HG02840 (cell line): ENCODE data around the gene JADE2.
"Not testable (repeated sequence)": the region's sequence is repeated elsewhere in the genome, so short reads cannot be mapped to it uniquely, and the experiment has no call there.

Experiments used
- ATAC-seq: cut with Tn5 transposase; IDR thresholded peaks from one replicate; pipeline ENCODE4 v1.9.1; 2021; ENCODE audit warnings: mild to moderate bottlenecking, moderate library complexity, moderate number of reproducible peaks; ENCODE audit not compliant: unreplicated experiment, low FRiP score

The JADE2 gene

DNA sequence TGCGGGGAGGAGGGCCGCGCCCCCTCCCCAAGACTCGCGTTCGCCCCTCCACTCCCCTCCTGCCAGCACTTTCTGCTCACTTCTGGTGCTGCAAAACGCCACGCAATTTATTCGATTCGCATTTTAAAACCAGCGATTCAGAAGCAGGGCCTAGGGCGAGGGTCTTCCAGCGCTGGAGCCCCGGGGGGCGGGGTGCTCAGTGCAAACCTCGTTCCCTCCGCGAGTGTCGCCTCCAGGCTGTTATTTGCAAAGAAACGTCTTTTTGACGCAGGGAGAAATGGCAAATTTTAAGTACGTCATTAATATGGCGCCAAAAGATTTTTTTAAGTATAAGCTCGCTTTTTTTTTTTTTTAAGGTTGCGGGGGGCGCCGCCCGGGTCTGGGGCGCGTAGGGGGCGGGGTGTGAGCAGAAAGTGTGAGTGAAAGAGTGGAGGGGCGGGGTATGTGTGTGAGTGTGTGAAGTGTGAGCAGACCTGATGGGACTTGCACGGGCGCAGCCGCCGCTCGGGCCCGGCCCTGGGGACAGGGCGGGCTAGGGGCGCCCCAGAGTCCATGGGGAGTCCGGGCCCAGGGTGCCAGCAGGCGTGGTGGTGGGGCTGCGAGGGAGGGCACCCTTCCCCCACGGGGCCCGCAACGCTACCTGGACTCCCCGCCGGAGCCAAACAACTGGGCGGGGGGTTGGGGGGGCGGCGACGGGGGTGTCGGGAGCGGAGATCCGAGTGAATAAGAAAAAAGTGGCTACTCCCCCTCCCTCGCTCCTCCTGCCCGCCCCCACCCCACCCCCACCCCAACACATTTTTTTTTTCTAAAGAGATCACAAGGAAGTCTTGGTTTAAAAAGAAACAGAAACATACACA, at the start of gene JADE2:
Gene JADE2, plus strand, starts transcription at position 845 of the 857 bp plus-strand sequence. CDS start 10,188 bp downstream, outside the sequence.
- peak; percentile 32 for ATAC-seq

DNA sequence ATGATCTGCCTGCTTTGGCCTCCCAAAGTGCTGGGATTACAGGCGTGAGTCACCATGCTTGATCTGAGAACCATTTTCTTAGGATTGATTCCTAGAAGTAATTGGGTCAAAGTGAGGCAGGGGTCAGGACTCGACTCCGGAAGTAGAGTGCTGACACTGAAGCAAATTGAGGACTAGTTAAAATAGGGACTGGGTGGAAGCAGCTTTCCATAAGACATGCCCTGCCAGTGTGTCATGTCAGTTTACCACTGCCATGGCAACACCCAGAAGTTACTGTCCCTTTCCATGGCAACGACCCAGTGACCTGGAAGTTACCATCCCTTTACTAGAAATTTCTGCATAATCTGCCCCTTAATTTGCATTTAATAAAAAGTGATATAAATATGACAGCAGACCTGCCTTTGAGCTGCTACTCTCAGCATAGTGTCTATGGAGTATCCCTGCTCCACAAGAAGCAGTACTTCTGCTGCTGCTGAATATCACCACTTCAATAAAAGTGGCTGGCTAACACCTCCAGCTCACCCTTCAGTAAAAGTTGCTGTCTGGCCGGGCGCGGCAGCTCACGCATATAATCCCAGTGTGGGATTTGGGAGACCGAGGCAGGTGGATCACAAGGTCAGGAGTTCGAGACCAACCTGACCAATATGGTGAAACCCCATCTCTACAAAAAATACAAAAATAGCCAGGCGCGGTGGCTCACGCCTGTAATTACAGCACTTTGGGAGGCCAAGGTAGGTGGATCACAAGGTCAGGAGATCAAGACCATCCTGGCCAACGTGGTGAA, 47.8 kb upstream of the JADE2 start:
- no peak for ATAC-seq

DNA sequence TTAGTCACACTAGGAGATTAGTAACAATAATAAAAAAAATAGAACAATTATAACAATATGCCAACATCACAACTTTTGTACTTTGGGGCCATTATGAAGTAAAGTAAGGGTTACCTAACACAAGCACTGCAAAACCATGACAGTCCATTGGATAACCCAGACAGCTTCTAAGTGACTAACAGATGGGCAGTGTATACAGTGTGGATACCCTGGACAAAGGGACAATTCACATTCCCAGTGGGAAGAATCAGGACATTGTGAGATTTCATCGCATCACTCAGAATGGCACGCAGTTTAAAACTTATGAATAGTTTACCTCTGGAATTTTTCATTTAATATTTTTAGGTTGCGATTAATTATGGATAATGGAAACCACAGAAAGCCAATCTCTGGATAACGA, 45.6 kb upstream of the JADE2 start:
- no peak for ATAC-seq

DNA sequence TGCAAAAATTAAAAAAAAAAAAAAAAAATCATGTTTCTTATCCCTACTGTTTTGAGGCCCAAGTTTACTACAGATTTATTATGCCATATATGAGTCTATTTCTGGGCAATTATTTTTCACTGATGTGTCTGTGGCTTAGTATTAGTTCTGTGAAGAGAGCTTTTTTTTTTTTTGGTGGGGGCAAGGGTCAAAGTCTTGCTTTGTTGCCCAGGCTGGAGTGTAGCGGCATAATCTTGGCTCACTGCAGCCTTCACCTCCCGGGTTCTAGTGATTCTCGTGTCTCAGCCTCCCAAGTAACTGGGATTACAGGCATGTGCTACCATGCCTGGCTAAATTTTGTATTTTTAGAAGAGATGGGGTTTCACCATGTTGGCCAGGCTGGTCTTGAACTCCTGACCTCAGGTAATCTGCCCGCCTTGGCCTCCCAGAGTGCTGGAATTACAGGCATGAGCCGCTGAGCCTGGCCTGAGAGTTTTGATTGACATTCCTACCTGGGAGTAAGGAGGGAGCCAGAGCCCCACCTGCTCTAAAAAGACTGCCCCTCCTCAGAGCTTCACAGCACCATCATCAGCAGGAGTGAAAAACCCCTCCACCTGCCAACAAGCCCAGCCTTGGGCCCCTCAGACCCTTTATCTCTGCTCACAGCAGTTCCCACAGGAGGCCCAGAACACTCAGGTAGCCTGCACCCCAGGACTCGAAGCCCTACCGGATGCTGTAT, 36.1 kb upstream of the JADE2 start:
- no peak for ATAC-seq

DNA sequence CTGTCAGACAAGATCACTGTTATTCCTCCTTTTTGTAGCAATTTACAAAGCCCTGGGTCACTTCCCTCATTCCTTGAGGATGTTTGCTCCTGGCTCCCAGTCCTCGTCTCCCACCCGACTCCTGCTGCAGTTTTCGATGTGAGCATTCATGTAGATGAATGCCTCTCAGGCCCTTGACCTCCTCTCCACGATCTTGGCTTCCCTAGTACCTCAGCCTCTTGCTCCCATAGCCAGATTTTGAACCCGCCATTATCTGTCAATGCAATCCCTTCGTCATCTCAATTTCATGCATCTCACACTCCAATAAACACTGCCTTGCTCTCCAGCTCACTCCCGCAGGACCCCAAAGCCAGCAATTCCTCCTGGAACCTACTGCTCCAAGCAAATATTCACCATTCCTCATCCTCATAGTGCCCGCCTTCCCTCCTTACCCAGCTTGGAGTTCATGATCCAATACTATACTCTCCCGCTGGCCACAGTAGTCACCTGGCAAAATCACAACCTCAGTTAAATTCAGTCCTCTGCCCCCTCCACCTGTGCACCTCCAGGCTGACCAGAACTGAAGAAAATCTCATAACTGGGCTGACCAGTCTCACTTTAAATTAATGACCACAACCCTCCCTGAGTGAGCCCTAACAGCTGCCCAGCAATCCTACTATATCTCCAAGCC, 35.1 kb upstream of the JADE2 start:
- ATAC-seq = no peak

- ATAC-seq = no peak
These were observed 34.6 kb upstream of the JADE2 start for GRCh38 chr5:134490925-134491271.

GRCh38 chr5:134491841-134492442, 33.5 kb upstream of the JADE2 start:
- ATAC-seq = no peak

DNA sequence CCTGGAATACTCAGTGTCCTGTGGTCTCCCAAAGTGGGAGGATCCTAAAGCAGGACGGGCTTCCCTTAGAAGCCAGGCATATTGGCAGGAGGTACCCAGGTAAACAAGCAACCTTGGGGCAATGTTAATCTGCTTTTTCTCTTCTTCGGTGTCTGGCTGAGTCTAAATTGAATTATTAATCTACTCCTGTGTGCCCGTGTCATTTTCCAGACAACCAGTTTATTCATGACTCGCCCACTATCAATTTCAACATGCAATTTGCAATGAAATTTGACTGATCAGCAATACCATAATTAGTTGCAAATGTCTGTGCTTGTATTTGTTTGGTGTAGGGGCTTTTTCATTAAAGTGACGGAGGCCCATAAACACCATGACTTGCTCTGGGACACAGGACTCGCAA, 32.9 kb upstream of the JADE2 start:
- ATAC-seq = no peak

DNA sequence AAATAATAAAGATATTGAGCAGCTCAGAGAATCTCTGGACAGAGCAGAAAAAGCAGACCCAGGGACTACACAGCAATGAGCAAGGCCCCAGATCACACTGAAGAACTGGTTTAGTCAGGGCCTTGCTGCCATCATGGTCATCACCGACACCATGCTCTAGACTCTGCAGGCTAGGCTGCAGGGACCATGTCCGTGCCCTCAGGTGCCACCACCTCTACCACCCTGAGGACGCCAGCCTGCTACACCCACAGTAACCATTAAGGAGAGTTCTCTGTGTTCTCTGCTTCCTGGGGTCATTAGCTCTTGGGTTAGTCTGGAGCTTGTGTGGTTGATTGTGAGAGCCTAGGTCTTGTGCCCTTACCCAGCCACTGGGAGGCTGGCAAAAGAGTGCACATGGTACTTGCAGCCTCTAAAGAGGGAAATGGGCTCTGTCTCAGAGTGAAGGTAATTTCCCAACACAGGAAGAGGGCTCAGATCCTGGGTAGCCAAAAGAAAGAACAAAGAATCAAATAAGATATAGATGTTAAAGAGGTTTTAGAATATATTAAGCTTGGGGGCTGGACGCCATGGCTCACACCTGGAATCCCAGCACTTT, 31.9 kb upstream of the JADE2 start:
- ATAC-seq = no peak

DNA sequence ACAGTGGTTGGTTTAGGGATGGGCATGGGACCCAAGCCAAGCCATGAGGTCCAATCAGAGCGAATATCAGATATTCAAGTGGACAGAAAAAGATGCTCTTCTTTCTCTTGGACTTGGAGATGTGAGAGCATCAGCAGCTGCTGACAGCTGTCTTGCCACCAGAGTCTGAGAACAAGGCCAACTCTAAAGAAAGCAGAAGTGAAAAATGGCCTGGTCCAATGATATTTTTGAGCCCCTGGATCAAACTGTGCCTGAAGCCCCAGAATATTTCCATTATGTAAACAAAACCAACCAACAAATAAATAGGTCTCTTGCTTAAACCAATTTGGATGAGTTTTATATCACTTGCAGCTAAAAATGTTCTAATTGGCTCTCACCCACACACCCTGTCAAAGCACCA, 30.7 kb upstream of the JADE2 start:
- no peak for ATAC-seq

GRCh38 chr5:134499905-134500304, 25.6 kb upstream of the JADE2 start:
- not testable (repeated sequence) for ATAC-seq

GRCh38 chr5:134500699-134501430, 24.6 kb upstream of the JADE2 start:
- ATAC-seq = no peak

GRCh38 chr5:134502259-134502658, 23.2 kb upstream of the JADE2 start:
- ATAC-seq = no peak

DNA sequence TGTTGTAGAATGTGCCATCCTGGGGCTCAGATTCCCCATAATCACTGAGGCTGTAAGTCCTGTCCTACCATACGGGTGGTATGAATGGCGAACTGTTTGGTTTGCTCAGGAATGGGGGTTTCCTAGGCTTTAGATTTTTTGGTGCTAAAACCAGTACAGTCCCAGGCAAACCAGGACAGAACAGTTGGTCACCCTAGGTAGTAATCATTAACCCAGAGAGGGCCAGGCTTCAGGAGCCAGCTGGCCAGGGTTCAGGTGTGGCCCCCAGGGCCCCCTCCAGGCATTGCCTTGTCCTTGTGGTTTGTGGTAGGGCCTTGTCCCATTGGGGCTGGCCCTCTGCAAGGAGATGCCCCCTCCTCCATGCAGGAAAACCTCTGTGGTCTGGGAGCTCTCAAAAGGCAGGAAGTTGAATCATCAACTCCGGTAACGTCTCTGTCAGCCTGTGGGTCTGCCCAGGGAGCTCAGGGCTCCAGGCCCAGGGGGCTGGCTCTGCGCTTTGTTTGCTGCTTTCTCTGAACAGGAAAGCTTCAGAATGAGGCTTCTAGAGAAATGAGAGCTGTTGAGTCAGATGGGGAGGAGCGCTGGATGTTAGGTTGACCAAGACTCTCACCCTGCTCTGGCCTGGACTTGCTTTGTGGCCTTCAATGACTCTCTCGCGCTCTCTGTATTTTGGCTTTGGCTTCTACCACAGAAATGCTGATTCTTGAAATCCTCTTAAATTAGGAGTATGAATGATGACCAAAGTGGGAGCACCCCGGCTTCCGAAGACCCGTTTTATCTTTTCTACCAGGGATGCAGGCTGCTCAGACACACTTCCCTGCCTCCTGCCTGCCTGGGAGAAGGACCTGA, 22.2 kb upstream of the JADE2 start:
- peak; percentile 59 for ATAC-seq

GRCh38 chr5:134503937-134504437, 21.5 kb upstream of the JADE2 start:
- no peak for ATAC-seq

GRCh38 chr5:134504629-134505300, 20.7 kb upstream of the JADE2 start:
- no peak for ATAC-seq
